Activated CD4-positive, alpha-beta T cell treated with anti-CD3 and anti-CD28 coated beads, Interleukin-2, amount 50 U/mL, for 16 hours (primary cell): ENCODE results near the gene MEGF8.

Experiments
- DNase-seq: peaks from one replicate; pipeline ENCODE4 v3.0.0-alpha.2; 2020

The MEGF8 gene

DNA sequence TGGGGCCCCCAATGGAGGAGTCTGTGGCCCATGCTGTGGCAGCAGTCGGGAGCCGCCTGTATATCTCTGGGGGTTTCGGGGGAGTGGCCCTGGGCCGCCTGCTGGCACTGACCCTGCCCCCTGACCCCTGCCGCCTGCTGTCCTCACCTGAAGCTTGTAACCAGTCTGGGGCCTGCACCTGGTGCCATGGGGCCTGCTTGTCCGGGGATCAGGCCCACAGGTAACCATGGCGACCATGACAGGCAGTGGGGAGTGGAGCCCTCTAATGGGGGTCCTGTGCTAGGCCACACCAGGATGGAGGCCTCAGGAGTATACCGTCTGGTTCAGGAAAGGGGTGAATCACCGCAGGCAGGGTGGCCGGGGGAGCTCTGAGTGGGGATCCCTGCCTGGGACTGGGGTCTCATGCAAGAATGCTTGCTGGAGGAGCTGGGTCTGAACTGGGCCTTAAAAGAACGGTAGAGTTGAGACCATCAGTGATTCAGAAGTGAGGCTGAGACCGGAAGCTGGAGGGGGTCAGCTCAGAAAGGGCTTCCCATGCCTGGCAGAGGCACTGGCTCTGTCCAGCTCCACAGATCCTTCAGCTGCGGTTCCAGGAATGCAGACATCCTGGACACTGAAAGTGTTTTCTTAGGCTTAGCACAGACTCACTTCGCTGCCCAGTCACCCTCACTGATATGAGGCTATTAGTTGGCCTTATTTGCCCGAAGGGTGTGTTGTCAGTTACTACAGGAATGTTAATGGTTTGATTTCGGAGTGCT lies 35.5 kb downstream of the MEGF8 start:
- no peak for DNase-seq

DNA sequence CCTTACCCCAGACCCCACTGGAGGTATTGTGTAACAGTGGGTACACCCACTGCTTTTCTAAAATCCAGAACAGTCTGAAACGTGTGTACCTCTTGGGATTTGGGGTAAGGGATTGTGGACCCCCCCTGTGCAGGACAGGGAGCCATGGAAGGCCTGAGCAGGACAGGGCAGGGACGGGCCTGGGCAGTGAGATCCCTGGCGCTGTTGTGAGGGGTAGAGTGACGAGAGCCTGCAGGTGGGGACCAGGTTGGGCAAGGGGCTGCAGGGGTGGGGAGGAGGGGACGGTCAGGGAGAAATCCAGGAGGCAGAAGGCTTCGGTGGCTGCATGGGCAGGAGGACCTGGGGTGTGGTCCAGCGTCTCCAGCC lies 36.1 kb downstream of the MEGF8 start:
- DNase-seq = no peak

DNA sequence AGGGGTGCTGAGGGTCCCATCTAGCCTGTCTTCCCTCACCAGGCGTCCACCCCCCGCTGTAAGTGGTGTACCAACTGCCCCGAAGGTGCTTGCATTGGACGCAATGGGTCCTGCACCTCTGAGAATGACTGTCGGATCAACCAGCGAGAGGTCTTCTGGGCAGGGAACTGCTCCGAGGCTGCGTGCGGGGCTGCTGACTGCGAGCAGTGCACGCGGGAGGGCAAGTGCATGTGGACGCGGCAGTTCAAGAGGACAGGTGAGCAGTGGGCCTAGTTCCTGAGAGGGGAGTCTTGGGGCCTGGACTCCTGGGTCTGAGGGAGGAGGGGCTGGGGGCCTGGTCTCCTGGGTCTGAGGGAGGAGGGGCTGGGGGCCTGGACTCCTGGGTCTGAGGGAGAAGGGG lies 36.9 kb downstream of the MEGF8 start:
- no peak for DNase-seq

DNA sequence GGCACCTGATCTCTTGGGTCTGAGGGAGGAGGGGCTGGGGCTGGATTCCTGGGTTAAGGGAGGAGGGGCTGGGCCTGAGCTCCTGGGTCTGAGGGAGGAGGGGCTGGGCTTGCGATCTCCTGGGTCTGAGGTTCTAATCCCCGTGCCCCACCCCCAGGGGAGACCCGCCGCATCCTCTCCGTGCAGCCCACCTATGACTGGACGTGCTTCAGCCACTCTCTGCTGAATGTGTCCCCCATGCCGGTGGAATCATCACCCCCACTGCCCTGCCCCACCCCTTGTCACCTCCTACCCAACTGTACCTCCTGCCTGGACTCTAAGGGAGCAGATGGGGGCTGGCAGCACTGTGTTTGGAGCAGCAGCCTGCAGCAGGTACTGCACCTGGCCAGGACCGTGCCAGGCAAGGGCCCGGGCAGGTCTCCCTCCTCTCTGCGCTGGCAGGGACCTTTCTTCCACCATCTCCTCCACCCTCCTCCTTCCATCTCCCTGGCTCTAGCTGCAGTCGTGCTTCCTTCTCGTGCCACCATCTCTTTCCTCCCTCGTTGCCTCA lies 37.5 kb downstream of the MEGF8 start:
- DNase-seq = no peak

DNA sequence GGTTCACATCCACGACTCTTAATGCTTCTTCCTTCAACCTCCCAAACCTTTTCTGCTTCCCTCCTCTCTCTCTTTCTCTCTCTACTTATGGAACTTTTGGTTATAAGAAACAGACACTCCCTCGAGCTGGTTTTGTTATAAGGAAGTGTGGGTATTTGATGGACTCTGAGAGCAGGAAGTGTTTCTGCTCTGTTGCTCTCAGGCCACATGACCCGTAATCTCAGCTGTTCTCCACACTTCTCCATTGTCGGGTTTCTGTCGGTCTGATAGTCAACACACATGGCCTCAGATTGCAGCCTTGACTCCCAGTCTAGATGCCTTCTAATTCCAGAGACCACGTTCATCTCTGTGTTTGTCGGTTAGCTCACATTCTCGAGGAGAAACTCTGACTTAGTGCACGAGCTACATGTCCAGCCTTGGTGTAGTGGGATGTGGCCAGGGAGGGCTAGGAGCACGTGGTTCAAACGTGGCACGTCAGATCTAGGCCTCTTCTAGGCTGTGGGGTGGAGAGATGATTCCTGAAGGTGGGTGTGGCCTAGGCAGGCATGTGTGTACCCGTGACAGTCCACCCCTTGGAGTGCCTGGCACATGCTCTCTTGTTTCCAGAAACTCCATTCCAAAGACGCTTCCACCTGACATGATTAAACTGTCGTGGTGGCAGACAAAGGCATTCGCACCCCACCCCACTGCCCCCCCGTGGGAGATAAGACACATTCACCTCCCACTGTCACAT lies 38.3 kb downstream of the MEGF8 start:
- DNase-seq = no peak

DNA sequence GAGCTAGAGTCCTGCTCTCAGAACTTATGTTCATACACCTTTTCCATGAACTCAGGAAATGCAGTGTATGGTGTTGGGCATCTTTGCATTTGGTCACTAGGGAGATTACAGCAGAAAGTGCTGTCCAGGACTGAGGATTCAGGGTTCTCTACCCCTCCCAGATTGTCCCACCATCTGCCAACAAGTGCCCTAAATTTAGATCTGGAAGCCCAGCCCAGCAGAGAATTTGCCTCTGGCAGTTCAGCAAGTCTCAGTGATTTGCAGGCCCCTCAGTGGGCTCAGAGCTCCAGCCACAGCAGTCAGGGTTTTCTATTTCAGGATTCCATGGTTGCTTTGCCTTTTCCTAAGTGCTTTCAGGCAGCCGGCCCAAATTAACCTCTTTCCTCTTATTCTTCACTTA lies 41.2 kb downstream of the MEGF8 start:
- DNase-seq = no peak

DNA sequence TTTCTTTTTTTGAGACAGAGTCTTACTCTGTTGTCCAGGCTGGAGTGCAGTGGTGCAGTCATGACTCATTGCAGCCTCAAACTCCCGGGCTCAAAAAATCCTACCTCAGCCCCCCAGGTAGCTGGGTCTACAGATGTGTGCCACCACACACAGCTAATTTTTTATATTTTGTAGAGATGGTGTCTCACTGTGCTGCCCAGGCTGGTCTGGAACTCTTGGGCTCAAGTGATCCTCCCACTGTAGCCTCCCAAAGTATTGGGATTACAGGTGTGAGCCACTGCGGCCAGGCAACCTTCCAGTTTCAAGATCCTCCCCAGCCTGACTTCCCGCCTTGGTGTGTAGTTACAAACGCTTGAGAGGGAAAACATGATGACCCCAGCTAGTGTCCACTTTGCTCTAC lies 42.5 kb downstream of the MEGF8 start:
- no peak for DNase-seq

DNA sequence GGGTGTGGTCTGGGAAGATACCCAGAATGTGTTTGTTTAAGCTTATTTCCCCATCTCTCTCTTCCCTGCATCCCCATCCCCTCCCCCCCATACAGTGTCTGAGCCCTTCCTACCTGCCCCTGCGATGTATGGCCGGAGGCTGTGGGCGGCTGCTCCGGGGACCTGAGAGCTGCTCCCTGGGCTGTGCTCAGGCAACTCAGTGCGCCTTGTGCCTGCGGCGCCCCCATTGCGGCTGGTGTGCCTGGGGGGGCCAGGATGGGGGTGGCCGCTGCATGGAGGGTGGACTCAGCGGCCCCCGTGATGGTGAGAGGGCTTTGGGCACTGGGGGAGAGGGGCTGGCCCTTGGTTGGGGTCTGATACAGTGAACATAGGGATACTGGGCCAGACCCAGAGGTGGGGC lies 42.9 kb downstream of the MEGF8 start:
- DNase-seq = no peak

DNA sequence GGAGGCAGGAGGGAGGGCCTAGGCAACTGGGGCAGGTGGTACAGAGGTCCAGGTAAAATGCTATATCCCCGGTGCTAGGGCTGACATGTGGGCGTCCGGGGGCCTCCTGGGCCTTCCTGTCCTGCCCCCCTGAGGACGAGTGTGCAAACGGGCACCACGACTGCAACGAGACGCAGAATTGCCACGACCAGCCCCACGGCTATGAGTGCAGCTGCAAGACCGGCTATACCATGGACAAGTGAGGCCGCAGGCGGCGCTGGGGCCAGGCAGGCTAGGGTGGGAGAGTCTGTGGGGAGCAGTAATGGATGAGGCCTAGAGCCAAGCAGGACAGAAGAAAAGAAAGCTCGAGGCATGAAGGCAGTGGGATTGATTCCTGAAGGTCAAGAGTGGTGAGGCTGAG lies 43.3 kb downstream of the MEGF8 start:
- no peak for DNase-seq

DNA sequence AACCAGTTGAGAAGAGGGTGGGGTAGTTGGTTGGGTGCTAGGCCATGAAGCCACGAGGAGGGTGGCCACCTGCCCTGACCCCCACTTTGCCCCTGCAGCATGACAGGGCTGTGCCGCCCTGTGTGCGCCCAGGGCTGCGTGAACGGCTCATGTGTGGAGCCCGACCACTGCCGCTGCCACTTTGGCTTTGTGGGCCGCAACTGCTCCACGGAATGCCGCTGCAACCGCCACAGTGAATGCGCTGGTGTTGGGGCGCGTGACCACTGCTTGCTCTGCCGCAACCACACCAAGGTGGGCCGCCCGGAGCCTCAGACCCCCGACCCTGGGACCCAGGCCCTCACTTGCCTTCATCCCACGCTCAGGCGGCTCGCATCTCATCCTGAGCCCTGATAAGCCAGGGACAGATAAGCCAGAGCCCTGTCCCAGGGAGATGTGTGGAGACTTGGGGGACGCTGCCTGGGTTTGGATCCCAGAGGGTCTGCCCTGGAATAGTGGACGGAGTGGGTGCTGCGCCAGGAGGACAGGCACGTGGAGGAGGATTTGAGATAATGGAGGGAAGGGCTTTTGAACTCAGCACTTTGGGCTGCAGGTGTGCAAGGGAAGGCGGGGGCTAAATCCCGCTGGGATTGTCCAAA lies 44.1 kb downstream of the MEGF8 start:
- no peak for DNase-seq

DNA sequence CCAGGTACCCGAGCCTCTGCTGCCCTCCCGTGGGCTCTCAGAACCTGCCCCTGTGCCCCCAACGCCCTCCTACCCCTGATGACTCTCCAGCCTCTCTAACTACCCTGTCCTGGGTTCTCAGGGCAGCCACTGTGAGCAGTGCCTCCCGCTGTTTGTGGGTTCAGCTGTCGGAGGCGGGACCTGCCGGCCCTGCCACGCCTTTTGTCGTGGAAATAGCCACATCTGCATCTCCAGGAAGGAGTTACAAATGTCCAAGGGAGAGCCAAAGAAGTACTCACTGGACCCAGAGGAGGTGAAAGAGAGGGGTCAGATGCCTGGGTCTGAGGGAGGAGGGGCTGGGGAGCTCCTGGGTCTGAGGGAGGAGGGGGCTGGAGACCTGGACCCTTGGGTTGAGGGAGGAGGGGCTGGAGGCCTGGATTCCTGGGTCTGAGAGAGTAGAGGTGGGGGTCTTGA lies 44.7 kb downstream of the MEGF8 start:
- DNase-seq = no peak

DNA sequence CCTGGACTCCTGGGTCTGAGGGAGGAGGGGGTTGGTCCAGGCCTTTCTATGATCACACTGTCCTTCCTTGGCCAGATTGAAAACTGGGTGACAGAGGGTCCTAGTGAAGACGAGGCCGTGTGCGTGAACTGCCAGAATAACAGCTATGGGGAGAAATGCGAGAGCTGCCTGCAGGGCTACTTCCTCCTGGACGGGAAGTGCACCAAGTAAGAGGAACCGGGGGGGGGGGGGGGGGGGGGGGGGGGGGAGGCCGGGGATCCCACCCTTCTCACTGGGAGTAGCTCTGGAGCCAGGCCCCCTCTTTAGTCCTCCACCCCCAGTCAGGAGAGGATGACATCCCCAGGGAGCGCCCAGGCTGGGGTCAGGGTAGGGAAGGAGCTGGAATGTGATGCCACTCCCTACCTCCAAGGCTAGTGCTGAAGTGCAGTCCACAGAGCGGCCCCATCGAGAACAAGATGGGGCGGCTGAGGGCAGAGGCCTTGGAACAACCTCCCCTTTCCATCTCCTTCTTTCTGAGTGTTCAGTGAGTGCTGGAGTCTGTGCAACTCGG lies 45.3 kb downstream of the MEGF8 start:
- no peak for DNase-seq

DNA sequence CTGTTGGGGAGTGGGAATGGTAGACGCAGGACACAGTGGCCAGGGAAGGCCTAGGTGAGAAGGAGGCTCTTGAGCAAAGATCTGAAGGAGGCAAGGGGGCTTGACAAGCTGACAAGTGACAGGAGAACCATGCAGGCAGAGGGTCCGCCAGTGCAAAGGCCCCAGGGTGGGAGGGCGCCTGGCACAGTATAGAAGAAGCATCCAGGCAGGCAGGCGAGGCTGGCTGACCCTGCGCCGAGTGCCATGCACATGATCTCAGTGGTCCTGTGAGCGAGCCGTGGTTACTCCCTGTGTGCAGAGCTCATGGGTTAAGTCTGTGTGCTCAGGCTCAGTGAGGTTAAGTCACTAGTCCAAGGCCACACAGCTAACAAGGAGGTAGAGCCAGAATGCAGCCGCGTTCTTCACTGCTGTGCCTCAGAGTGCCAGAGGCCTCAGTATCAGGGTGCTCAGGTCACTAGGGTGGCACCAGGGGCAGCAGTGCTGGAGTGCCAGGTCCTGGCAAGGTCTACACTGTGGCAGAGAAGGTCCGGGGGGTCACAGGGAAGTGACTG lies 49.5 kb downstream of the MEGF8 start:
- no peak for DNase-seq

DNA sequence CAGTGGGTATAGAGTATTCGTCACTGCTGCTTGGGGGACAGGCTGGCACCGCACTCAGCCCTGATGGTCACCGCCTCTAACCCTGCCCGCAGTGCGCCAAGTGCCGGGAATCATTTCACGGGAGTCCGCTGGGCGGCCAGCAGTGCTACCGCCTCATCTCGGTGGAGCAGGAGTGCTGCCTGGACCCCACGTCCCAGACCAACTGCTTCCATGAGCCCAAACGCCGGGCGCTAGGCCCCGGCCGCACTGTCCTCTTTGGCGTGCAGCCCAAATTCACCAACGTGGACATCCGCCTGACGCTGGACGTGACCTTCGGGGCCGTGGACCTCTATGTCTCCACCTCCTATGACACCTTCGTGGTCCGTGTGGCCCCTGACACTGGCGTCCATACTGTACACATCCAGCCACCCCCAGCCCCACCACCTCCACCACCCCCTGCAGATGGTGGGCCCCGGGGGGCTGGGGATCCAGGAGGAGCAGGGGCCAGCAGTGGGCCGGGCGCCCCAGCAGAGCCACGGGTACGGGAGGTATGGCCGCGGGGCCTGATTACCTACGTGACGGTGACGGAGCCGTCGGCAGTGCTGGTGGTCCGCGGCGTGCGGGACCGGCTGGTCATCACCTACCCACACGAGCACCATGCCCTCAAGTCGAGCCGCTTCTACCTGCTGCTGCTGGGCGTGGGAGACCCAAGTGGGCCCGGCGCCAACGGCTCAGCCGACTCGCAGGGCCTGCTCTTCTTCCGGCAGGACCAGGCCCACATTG lies 50.2 kb downstream of the MEGF8 start:
- DNase-seq = no peak

DNA sequence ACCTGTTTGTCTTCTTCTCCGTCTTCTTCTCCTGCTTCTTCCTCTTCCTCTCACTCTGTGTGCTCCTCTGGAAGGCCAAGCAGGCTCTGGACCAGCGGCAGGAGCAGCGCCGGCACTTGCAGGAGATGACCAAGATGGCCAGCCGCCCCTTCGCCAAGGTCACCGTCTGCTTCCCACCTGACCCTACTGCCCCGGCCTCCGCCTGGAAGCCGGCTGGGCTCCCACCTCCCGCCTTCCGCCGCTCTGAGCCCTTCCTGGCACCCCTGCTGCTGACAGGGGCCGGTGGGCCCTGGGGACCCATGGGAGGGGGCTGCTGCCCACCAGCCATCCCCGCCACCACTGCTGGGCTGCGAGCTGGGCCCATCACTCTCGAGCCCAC lies 50.7 kb downstream of the MEGF8 start:
- DNase-seq = no peak

DNA sequence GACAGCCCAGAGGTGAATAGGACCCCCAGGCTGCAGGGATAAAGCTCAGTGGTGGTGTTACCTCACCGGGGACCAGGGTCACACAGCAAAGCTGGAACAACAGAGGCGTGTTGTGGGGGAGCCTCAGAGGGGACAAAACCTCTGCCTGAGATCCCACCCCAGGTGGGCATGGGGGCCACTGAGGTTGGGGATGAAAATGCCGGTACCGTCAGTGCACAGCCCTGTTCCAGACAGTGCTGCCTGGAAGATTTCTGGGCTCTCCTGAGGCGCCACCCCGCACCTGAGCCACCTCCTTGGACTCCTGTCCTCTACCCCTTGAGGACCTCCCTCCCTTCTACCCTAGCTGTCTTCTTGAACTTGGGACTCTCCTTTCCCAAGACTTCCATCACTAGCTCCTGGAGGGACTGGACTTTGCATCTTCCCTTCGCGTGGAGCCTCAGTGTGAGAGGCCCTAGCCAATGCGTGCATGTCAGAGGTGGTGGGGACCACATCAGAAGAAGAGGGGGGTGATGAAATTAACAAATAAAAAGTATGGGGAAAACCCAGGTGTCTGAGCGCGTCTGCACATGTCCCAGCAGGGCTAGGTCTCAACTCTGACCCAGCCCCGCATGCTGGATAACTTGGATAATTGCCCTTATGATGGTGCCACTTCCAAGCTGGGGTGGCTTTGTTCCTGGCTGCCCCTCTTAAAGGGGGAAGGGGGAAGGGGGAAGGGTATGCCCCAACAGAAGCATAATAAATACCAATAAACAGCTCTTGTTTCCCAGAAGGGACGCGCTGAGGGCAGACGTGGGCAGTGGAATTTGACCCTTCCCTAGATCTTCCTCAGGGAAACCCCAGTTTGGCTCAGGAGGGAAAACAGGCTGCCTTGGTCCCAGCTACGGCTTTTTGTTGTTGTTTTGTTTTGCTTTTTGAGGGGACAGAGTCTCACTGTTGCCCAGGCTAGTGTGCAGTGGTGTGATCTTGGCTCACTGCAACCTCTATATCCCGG lies 53.1 kb downstream of the MEGF8 start:
- no peak for DNase-seq

DNA sequence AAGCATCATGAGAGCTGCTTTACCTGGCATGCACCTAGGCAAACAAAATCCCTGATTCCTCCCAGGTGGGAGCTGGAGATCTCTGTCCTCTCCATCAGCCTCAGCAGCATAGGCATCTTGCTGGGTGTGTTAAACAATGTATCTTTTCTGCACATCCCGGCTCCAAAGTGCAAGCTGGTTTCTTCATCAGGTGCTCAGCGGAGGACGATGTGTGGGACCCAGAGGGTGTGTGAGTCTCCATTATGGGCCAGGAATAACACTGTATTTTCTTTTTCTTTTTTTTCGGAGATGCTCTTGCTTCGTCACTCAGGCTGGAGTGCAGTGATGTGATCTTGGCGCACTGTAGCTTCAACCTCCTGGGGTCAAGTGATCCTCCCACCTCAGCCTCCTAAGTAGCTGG lies 54.7 kb downstream of the MEGF8 start:
- no peak for DNase-seq

DNA sequence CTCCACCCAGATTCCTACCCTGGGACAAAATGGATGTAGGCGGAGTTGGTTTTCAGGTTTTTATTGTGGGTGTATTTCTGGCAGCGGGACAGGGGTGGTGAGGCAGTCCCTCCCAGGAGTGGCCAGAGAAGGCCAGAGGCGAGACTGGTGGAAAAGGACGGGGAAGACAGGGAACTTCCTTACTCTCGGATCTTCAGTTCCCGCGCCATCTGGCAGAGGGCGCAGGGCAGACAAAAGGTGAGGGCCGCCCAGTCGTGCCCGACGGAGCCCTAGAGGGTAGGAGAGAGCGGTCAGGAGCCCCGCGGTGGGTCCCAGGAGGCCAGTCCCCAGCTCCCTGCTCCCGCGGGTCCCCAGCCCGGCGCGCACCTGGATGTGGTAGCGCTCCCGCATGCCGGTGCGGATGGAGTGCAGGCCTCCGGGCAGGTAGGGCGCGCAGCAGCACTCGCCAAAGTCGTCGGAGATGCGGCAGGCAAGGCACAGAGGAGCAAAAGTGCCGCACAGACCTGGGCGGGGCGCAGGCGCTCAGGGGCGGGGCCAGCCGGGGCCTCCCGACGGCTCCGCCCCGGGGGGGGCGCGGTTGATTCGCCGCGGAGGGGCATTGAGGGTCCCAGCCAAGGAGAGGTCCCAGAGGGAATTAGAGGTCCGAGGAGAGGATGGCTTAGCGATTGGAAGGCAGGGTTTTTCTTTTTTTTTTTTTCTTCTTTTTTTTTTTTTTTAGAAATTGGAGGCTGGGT lies 61.7 kb downstream of the MEGF8 start:
- peak; percentile 57 for DNase-seq

DNA sequence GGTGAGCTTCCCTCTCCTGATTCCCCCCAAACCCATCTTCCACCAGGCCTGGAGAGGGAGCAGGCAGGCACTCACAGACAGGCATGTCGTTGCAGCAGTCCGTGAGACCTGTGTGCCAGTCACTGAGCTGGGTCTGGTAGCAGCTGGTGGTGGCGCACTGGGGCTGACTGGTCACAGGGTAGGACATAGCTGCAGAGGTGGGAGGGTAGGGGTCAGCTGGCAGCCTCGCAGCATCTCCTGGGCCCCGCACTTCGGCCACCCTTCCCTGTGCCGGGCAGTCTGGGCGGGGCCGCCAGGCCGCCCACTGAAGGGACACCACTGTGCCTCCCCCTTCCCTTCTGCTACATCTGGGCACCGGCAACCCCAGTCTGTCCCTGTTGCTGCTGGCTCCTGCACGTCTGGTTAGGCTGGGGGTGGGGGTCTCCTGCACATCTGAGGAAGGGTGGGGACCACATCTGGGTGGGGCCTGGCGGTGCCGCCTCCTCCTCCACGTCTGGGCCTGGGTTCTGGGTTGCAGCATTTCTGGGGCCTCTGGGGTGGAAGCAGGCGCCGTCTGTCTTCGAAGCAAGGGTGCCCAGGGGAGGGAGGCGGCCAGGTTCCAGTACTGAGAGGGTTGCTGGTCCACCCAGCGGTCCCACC lies 63.5 kb downstream of the MEGF8 start:
- no peak for DNase-seq

DNA sequence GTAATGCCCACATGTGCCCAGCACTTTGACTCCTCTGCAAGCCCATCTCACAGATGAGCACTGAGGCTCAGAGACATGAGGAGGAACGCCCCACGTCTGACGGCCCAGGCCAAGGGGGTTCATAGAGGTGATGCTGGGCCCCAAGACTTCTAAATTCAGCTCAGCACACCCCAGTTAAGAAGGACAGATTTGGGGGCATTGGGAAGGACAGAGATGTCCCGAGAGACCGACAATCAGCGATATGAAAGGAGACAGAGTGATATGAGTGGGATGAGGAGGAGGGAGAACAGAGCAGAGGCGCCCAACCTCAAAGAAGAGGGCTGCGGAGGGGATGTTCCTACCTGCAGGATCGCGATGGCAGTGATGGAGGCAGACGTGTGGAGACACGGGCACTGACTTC lies 64.5 kb downstream of the MEGF8 start, which contains the start of gene CNFN:
TSS of gene CNFN (minus strand) at position 399 of the 400 bp plus-strand sequence. CDS start 1,260 bp downstream, outside the sequence.
- no peak for DNase-seq
